Nucleus accumbens (tissue), 56 donors: ENCODE results near the gene PF4V1.
A peak's percentile ranks its signal among the peaks of the same experiment; 100 is the strongest.

Experiments
- DNase-seq, 56 donors: peaks; one replicate each; lab custom pipeline; 2025; lab: John Stamatoyannopoulos, UW

Gene PF4V1, protein sequence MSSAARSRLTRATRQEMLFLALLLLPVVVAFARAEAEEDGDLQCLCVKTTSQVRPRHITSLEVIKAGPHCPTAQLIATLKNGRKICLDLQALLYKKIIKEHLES

DNA sequence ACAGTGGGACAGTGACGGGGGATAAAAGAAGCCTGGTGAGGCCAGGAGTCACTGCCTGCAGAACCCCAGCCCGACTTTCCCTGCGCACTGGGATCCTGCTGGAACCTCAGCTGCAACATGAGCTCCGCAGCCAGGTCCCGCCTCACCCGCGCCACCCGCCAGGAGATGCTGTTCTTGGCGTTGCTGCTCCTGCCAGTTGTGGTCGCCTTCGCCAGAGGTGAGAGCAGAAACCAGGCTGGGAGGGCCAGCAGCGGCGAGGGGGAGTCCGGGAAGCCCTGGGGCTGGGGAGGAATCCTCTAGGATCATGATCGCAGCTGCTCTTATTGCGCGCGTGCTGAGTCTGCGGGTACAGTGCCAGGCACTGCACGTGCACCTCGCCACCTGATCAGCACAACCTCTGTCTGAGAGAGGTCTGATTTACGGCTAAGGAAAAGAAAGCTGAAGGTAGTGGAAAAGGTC, at the start of gene PF4V1:
TSS of gene PF4V1 (plus strand) at position 51 of the 459 bp plus-strand sequence. CDS start at position 118, 67 bp downstream.
- DNase-seq = no peak

DNA sequence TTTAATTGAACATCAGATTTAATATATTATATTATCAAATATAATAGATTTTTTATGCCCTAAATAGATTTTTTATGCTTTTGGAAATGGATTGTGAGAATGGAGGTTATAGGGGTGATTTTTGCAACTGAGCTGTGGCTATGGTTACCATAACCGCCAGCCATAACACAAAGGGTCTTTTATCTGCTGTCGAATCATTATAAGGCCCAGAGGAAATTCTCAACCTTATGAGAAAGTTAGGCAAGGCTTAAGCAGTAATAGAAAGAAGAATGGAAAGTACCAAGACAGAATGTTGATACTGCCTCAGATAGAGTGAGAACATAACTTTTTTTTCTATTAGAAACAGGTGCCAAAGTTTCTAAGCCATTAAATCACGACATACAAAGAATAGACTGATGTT, 42.9 kb upstream of the PF4V1 start:
- no peak for DNase-seq

DNA sequence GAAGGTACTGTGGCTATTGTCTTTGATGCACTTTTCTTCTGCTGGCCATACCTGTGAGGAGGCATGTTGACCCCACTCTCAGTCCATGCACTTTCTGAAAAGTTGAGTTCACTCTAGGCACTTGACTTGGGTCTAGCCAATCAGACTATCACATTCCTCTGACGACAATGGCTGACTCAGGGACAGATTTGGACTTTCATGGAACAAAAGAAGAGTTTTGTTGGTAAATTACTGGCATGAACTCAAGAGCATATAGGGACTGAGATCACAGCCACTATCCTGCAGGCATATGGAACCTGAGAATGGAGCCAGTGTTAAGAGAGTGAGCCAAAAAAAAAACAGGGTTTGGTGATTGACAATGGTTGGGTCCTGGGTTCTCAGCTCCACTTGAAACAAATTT, 41.3 kb upstream of the PF4V1 start:
- no peak for DNase-seq

DNA sequence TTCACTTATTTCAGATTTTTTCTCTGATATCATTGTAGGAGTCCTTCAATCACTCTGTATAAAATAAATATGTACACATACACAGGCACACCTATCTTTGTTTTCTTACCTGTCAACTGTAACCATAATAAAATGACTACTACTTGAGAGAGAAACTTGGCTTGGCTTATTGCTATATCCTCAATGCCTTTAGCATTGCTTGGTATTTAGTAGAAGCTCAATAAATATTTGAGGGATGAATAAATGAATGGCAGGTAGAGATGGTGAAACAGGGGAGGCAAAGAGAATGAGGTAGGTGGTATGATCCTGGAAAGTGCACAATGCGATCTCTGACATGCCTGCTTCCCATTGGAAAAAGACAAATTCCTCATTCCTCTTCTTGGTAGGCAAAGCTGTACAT, 38.4 kb upstream of the PF4V1 start:
- no peak for DNase-seq

DNA sequence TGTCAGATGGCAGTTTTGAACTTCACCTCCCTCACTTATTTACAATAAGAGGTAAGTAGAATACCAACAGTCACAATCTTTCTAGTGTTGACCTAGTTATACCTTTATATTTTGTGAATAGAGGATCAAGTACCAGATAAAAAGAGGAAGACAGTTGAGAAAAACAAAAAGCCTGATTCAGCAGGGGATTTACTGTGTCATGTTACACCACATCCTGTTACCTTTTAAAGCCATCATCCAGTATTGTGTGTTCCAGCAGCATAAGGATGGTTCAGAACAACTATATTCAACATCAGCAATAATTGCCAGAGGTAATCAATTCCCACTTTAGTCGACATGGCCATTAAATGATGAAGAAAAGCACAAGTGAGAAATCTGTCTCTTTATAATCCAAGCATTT, 38.0 kb upstream of the PF4V1 start:
- no peak for DNase-seq

DNA sequence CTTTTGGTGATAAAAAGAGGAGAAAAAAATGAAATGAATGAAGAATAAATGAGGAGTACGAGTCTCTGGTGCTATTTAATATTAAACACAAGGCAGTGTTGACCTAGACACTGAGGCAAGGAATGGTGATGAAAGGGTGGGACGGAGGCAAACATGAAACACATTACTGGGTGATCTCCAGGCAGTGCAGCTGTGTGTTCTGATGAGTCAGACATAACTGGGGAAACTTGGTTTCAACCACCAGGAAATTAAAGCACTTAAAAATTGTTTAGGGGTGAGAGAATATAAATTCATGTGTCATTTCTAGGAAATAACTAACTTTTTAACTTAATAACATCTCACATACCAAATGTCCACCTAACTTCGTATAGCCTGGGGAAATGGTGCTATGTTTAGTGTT, 36.3 kb upstream of the PF4V1 start:
- no peak for DNase-seq

DNA sequence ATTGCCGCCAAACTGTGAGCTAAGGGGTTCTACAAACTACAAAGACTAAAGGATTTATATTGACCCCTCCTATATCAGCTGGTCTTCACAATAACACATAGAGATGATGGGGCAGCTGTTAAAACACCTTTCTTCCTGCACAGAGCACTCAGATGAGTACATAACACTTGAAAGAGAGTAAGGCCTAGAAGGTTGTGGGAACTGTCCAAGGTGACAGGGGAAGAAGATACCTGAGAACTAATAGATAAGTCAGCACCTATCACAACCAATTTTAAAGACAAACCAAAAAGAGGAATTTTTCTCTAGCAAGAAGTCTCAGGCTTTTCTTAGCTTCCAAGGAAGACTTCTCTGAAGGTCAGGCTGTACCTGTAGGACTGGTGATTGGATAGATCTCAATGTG, 35.8 kb upstream of the PF4V1 start:
- no peak for DNase-seq

DNA sequence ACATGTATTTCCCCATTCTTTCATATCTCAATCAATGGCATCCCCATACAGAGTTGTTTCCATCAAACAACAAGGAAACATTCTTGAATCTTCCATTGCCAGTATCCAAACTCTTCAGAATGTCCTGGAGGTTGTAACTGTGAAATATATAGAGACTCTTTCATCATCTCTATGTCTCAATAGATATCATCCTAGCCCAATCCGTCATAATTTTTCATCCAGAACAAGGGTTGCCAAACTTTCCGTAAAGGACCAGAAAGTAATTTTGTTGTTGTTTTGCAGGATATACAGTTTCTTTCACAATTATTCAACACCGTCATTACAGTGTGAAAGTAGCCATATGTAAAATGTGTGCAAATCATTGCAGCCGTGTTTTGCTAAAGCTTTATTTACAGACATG, 31.8 kb upstream of the PF4V1 start:
- DNase-seq = no peak

DNA sequence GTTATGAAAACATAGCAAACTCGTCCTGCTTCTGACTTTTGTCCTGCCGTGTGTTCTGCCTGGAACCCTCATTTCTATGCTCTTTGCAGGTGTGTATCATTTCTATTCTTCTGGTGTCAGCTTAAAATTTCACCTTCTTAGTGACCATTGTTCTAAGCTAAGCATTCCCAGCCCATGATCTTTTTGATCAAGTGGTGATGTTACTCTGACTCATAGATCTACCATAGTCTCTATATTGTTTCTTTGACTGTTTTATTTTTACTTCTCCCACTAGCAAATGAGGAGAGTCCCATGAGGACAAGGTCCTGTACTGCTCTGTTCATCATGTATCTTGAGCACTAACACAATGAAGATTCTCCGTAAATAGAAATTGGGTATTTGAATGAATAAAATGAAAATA, 30.7 kb upstream of the PF4V1 start:
- no peak for DNase-seq

DNA sequence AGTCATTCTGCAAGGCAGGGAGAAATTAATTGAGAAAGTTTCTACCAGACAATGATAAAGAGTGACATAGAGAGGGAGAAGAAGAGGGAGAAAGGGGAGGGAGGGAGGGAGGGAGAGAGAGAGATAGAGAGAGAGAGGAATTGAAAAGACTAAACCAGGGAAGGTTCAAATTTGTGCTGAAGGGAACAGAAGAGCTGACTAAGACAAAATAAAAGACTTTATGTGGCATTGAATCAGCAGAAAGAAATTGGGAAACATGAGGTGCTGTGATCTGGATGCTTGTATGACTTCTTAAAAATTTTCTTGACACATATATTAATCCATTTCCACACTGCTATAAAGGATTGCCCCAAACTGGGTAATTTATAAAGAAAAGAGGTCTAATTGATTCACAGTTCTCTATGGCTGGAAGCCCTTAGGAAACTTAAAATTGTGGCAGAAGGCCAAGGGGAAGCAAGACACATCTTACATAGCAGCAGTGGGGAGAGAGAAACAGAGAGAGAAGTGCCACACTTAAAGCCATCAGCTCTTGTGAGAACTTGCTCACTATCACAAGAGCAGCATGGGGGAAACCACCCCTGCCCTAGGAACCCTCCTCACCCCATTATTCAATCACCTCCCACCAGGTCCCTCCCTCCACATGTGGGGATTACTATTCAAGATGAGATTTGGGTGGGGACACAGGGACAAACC, 30.1 kb upstream of the PF4V1 start:
- no peak for DNase-seq

DNA sequence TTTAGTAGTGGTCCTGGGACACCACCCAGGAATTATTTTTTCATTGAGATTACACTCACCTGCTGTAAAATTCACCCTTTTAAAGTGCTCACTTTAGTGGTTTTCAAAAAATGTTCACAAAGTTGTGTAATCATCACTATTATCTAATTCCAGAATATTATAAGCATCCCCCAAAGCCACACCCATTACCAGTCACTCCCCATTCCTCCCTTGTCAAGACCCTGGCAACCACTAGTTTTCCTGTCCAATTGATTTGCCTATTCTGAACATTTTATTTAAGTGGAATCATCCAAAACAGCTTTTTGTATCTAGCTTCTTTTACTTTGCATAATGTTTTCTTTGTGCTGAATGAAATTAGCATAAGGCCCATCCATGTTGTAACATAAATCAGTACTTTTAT, 29.3 kb upstream of the PF4V1 start:
- no peak for DNase-seq

DNA sequence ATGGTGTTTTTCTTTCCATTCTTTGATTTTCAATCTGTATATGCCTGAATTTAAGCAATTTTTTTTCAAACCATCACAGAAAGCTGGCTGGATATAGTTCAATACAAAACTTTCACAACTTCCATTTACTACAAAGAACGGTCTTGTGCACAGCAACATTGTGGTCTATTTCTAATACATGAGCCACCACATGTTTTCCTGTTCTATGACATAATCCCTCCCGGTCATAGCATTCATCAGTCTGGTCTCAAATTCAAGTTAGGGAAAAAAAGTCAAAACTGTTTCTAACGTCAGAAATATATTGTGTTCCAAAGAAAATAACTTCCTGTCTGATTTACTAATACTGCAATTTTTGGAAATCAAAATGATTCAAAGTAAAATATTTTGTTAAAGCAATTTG, 24.1 kb upstream of the PF4V1 start:
- no peak for DNase-seq

DNA sequence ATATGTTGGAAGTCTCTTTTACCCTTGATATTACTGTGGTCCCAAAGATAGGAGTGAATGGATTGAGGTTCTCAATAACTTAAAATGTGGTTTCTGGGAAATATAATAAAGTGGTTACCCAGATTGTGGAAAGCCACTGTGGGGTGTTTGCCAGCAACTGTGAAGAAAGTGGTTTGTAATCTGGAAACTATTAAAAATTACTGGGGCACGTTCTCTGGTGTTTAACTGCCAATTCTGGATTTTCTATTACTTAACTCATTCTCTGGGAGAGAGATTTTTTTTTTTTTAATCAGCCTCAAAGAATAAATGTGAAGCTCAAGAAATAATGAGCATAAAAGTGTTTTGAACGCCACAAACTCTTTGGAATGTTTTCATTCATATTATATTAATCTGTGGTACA, 21.5 kb upstream of the PF4V1 start:
- DNase-seq = no peak

DNA sequence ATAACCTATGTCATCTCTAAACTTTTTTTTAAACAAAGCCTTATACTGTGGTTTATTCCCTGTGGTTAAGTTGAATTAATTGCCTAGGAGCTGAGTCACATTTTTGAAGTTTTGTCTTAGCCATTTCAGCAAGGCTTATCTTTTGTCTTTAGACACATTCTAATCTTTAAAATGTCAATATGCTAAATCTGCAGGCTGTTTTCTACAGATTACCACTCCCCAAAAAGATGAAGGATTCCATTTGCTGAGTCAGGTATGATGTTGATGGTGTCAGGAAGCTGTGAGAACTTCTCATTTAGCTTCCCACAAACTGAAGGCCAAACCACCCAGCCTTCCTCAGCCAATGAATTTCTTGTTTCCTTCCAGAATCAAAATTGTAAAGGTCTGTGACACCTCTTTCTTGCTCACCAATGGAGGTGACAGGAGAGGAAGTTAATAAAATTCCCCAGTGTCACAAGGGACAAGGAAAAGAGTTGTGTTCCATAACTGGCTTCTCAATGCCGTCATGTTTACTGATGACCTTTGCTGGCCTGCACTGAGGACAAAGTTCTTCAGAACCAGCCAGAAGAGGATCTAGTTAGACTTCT, 20.4 kb upstream of the PF4V1 start:
- no peak for DNase-seq

DNA sequence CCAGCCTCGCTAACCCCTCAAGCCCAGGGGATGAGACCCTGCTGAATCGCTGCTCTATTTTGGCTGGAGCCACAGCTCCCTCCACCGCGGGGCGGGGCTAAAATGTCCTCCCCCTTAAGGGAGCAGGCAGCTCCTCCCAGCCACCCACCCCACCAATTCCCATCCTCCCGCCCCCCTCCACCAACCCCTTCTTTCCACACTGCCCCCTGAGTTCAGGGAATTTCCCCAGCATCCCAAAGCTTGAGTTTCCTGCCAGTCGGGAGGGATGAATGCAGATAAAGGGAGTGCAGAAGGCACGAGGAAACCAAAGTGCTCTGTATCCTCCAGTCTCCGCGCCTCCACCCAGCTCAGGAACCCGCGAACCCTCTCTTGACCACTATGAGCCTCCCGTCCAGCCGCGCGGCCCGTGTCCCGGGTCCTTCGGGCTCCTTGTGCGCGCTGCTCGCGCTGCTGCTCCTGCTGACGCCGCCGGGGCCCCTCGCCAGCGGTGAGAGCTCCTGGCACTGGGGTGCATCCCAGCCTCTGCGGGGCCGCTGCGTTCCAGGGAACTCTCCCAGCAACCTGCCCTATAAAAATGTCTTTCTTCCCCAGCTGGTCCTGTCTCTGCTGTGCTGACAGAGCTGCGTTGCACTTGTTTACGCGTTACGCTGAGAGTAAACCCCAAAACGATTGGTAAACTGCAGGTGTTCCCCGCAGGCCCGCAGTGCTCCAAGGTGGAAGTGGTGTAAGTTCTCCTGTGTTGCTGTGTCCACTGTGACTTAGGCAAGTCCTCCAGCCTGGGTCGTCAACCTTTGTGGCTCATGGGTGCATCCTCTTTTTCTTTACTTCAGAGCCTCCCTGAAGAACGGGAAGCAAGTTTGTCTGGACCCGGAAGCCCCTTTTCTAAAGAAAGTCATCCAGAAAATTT, 16.5 kb upstream of the PF4V1 start, which contains the start of gene CXCL6:
TSS of gene CXCL6 (plus strand) at position 306 of the 907 bp plus-strand sequence. CDS start at position 379, 73 bp downstream.
- DNase-seq = peak in 2 of 56 donors; percentile 1 to 6

DNA sequence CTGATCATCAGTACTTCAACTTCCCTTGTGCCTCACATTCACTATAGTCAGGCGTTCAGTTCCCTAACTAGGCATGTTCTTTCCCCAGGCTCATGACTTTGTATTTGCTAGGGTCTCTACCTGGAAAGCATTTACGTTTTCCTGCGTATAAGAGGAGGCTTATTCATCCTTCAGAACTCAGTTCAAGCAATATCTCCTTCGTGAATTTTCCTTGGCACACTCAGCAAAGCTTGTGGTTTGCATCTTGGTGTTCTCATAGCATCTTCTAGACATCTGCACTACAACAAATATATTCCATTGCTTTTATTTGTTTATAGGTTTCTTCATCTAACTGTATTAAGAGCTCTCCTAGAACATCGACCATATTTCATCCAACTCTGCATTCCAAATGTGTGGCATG, 14.0 kb upstream of the PF4V1 start:
- DNase-seq = no peak

DNA sequence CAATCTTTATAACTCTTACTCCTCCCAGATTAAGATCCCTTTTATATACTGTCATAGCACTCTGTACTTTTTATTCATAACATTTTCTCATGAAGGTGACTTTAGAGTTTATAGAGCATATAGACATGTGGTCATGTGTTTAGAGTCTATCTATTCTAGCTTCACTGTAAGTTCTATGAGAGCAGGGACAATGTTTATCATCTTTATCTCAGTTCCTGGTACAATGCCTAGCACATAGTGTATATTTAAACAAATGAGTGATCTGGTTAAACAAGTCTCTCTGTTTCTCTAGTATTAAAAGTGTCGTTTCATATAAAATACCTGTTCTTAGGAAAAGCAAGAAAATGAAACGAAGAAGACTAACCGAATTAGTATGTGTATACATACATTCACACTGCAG, 13.4 kb upstream of the PF4V1 start:
- DNase-seq = no peak

DNA sequence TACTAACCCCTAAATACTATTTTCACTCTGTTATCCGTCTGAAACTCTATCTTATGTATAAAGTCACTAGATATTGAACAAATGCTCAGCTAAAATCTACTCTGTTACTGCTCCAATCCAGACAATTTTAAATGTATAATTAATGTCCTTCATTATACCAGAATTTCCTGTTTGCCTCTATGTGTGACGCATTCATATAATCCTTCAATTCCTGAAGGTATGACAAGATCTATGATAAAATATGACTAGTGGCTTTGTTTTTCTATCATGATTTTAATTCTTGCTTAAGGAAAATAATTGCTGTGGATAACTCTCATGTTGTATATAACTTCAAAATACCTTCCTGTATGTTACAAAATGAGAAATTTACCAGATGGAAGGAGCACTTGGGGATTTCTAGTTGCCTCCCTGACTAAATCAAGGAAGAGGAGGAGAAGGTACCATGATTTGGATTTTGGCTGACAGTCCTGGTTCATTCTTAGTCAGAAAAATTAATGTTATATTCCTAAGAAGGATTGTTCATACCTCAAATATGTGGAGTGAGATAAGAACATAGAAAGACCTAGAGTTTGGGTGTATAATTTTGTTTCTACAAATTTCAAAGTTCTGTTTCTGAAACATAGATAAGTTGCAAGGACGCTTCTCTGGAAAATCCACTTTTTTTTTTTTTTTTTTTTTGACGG, 11.7 kb upstream of the PF4V1 start:
- no peak for DNase-seq

DNA sequence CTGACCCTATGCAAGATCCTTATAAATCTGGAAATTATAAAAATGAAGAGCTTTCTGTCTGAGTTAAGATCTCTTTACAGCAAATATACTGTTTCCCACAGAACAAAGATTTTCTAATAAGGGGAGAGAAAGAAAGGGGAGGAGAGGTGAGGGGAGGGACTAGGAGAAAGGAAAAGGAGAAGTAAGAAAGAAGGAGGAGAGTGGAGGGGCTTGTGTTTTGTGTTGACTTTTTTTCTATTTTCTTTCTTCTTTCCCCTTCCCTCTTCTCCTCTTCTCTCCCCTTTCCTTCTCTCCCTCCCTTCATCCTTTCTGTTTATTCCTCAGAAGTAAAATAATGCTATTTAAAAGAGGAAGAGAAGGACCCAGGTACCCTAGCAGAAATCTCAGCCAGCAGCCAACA, 10.4 kb upstream of the PF4V1 start:
- DNase-seq = no peak

DNA sequence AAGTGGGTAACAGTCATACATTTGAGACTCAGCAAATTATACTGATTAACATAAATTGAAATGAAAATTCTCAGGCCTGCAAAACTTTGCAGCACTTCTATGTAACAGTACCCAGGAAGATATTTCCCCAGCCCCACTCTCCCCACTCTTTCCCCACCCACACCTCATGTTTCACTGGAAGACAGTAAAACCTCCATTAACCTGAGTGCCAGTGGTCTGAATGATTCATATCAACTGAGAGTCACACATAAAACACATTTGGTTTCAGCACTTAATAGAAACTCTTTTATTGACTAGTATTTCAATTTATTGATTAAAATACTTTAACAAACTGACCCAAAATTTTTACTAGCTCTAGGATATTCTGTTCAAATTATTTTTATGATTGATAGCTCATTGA, 9.7 kb upstream of the PF4V1 start:
- no peak for DNase-seq

DNA sequence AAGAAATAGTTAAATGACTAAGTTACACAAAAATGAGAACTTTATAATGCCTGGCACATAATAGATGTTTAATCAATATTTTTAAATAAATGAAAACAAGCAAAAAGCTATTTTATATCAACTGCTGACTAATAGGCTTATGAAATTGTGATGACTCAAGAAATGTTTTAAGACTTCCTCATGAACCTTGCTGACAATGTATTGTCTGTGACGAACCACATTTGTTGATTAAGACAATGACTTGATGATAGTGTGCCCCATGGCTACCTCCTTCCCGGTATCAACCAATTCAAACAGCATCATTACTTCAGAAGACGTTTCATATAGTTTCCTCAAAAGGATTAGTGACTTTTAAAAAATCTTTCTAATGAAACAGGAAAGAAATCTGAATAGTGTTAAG, 8.8 kb upstream of the PF4V1 start:
- DNase-seq = no peak
